Pons (tissue), 1 donor: ENCODE data around the gene CARD18.
"Not testable (repeated sequence)": the region's sequence is repeated elsewhere in the genome, so short reads cannot be mapped to it uniquely, and the experiment has no call there.

Source experiments
- DNase-seq: peaks from one replicate; pipeline ENCODE4 v3.0.0-alpha.2; 2016; ENCODE audit warnings: low spot score

Gene CARD18

DNA sequence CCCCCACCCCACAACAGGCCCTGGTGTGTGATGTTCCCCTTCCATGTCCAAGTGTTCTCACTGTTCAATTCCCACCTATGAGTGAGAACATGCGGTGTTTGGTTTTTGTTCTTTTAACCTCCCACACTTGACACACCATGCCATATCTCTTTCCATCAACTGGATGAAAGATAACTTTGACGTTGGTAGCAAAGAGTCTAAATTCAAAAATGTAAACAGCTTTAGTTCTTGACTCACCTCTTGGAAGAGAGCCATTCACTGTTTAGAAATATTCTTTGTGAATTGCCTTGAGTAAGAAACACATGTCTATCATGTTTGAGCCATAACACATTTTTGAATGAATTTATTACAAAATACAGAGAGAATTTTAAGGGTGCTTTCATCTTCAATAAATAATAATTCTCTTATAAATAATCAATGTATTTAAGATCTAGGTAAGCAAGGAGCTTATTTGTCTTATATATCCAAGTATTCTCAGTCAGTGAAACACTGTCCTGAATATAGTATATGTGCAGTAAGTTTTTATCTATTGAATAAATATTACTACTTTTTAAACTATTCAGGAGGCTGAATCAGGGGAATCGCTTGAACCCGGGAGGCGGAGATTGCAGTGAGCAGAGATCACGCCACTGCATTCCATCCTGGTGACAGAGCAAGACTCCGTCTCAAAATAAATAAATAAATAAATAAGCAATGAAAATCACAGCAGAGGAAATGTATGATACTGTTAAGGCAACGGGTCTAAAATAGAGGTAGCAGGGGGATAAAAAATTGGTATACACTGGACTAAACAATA lies 6.7 kb downstream of the CARD18 start:
- no peak for DNase-seq

DNA sequence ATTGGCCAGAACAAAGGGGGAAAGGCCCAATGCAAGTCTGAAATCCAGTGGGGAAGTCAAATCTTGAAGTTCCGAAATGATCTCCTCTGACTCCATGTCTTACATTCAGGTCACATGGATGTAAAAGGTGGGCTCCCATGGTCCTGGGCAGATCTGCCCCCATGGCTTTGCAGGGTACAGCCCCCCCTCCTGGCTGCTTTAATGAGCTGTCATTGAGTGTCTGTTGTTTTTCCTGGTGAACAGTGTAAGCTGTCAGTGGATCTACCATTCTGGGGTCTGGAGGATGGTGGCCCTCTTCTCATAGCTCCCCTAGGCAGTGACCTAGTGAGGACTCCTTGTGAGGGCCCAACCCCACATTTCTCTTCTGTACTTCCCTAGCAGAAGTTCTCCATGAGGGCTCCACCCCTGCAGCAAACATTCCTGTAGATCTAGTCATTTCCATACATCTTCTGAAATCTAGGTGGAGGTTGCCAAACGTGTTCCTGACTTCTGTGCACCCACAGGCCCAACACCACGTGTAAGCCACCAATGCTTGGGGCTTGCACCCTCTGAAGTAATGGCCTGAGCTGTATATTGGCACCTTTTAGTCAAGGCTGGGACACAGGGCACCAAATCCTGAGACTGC lies 9.3 kb downstream of the CARD18 start:
- no peak for DNase-seq

DNA sequence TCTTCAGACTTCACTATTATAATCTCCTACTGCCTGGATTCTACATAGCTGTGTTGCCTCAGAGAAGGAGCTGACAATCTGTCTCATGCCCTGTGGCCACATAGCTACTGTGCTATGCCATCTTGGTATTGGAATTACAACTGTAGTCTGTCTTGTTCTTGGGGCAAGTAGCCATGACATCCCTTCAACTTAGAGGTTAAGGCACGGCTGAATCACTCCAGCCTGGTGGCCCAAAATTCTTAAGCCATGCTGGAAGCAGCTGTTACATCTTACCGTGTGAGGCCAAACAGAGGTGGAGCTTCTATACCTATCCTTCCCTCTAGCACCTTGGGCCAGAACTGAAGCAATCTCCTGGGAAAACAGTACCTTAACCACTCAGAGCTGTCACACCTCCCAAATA lies 14.8 kb downstream of the CARD18 start:
- DNase-seq, result no peak

DNA sequence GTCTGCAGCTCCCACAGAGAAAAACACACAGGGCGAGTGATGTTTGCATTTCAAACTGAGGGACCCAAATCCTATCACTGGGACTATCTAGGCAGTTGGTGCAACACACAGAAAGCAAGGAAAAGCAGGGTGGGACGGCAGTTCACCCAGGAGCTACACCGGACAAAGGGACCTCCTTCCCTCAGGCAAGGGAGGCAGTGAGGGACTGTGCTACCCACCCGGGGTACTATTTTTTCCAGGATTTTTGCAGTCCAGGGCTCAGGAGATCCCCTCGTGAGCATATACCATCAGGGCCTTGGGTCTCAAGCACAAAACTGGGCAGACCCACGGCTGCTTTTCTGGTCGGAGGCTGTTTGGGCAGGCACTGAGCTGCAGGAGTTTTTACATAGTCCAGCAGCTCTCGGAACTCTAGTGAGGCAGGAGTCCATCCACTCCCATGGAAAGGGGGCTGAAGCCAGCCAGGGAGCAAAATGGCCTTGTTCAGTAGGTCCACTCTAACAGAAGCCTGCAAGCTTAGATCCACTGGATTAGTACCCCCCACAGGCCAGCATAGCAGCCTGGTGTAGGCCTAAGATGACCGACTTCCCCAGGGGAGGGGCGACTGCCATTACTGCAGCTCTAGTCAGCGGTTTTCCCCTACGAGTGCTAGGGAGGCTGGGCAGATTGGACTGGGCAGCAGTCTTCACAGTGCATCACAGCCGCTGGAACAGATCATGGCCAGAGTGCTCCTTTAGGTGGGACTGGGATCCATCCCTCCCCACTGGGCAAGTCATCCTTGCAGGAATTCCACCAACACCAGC lies 28.2 kb downstream of the CARD18 start:
- DNase-seq, result no peak

DNA sequence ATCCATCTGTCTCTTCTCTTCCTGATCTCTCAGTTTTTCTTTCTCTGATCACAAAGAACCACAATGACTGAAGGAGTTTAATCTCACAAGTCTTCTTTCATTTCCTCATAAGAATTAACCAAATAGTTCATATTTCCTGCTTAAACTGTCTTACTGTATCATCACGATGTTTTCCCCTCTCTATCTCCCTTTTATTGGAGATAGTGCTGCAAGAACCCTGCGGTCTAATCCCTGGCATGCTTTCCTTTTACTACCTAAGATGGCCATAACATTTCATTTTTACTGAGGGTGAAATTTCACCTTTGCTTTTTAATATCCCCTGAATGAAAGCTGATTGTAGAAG lies 28.9 kb downstream of the CARD18 start:
- no peak for DNase-seq

DNA sequence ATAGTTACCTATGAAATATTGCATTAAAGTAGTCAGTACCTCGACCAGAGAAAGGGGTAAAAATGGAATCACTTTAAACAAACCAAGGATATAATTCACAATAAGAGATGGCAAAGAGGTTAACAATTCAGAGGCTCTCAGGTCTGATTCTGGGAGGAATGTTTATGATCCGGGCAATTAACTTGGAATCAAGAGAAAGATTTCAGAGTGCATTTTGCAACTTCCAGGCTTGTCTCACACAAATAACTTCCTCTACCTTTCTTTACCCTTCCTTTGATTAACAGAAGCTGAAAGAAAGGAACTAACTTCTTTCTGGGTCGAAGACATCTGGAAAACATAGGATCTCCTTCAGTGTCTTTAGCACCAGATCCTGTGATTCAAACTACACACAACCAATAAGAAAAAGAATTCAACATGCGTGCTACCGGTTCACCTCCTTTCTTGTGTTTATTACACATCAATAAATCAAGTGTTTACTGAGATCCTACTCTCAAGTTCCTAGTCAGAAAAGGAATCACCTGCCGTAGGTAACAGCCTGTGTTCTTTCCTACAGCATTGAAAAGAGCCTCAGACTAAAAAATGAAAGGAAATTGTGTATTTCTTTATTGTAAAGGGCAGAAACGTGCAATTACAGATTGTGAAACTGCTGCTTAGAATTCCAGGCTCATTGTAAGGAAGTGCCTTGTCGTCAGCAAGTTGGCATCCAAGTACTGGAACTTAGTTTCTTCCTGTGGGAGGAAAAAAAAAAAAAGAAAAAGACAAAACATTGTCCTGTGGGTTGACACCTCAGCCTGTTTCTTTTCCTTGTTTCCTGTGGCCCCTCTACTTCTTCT lies 29.5 kb downstream of the CARD18 start:
- DNase-seq, result no peak

DNA sequence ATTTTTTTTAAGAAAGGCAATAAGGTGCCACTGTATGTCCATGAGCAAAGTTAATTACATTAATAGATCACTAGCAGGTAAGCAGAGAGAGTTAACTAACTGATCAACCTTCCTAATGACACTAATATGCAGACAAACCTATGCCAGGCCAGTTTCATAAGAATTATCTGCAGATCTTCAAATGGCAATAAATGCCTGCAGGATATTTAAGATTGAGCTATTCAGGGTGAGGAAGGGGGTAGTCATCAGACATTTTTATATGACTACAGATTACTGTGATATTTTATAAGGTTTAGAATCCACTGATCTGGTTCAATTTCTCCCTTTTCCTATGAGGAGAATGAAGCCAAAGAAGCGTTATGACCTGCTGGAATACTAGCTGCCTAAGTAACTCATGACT lies 30.2 kb downstream of the CARD18 start:
- DNase-seq, result no peak

DNA sequence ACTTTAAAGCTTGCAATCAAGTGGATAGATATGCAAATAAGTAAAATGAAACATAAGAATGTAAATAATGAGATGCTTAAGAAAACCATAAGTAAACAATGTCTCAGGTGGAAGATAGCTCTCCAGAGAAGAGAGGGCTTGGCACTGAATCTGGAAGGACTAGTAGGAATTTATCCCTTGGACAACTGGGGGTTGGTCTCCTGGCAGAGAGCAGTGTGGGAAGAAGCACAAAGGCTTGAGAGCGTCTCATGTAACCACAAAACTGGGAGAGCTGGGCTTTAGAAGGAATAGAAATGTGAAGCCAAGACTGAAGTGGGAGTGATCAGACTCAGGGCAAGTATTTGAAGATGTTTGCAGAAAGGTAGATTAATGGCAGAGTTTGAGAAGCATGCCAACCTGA lies 31.3 kb downstream of the CARD18 start:
- no peak for DNase-seq

DNA sequence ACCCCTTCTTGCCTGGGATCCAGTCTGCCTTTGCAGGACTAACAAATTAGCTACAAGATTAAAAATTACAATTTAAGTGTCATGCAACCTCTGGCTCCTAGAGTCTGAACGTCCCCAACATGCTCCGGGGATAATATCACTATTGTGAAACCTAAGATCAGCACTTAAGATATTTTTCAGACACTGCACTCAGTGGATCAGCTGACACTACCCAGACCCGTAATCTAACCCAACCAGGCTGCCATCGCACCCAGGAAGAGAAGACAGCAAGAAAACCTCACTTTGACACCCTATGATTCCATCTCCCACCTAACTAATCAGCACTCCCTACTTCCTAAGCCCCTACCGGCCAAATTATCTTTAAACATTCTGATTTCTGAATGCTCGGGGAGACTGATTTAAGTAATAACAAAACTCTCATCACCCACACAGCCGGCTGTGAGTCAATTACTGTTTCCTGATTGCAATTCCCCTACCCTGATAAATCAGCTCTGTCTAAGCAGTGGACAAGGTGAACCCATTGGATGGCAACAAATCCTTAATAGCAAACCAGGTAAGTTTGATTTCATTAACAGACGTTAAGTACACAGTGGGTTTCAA lies 32.2 kb downstream of the CARD18 start:
- DNase-seq, result not testable (repeated sequence)

DNA sequence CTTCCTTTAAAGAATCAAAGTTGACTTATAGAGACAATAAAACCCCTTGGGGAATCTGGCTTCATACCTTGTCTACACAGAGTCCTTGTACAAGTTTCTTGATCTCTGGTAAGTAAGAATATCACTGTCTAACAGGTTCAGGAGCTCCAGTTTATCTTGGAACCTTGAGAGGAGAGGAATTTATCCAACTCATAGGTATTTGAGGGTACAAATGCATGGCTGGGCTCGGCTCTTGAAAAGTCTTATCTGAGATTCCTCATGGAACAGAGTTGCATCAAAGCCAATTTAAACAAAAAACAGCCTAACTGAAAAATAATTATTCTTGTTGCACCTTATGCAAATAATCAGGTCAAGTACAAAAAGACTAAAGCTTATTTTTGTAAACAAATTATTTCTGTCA lies 33.4 kb downstream of the CARD18 start:
- DNase-seq, result no peak

DNA sequence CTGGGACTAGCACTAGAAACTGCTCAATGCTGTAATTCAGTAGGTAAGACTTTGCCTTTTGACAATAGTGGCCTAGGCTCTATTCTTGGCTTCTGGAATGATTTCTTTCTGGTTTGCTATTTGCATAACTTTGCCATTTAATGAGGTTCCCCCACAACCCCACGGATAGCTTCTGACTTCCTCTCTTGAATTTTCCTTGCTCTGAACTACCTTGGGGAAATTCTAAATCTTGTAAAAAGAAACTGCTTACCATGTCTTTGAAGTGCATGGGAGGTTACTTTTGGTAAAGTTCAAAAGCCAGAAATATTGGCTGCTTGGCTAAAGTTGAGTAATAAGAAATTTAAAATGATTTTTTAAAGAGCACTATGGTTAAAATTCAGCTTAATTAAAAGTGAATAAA lies 35.3 kb downstream of the CARD18 start:
- no peak for DNase-seq

DNA sequence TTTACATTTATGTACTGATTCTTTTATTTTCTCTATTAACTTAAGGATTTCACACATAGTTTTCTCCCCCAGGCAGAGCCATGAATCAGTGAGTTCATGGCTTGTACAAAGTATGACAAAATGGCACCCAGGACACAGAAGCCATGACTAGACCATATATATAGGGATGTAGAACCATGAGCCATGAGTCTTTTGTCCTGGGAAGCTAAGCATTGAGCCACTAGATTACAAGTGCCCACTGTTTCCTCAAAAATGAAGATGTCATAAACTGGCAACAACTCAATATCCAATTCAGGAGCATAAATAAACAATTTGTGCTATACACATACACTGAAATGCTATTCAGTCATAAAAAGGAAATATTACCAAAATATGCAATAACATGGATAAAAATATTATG lies 36.2 kb downstream of the CARD18 start:
- no peak for DNase-seq

DNA sequence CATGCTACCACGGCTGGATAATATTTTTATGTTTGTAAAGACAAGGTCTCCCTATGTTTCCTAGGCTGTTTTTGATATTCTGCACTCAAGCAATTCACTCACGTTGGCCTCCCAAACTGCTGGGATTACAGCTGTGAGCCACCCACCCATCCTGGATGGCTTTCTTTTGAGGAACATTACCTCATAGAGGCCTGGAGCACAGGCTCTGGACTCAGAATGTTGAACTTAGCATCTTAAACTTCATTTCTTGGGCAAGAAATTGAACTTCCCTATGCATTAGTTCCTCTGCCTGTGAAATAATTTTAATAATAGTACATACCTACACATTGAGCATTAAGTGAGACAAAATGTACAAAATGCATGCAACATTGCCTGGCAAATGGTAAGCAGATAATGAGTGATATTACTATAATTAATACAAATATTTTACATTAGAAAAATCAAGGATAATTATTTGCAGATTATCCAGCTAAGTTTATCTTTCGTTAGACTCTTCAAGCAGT lies 37.4 kb downstream of the CARD18 start:
- DNase-seq, result not testable (repeated sequence)

DNA sequence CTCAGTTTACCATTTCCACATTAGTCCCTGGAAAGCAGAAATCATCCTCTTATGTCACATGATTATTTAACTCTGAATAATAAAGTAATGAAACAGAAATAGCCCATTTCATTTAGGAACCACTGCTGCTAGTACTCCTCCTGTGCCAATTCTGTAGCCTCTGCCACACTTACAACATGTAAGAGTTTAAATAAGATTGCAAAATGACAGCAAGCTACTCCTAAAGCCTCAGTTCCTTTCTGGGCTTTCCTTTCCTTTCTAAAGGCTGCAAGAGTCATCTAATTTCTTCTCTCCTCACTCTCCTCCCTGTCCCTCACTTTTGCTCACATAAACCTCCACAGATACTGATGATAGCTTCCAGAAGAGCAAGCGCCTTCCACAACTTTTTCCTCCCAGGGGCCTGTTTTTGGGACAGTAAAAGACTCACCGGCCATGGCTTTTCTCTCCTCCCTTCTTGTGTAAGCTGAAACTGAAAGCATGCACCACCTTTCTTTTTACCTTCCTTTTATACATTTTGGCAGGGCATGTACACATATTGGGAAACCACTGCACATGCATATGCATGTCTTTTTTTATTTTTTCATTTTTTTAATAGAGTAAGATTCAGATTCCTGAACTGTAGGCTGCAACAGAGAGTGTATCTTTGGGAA lies 38.5 kb downstream of the CARD18 start:
- DNase-seq, result no peak

DNA sequence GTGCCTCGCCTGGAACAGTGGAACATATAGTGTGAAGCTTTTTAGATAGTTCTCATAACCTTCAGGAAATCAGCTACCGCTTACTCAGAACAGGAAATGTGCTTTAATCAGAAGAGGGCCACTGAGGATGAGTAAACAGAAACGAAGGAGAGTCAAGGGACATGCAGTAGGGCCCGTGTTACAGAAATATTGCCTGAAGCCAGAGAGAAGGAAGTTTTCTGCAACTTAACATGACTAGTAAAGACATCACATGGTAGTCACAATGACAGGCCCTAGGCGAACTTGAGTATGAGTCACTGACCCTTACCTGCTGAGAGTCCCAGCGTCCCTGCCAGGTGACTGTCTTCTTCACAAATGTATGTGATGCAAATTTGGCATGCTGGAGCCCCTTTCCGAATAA lies 39.4 kb downstream of the CARD18 start:
- no peak for DNase-seq

DNA sequence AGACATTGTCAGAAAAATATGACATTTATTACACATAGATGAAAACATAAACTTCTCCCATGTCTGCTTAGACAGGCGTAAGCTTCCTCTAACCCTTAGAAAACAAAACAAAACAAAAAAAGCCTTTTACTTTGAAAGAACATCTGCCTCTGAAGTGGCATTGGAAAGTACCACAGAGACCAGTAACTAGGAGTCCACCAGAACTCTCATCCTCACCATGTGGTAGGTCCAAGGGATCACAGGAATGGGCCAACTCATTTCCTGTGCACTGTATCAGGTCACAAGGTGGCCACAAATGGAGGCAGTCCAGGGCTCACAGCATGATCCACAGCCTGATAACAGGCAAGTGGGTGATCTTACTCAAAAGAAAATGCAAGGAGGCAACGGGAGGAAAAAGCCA lies 40.0 kb downstream of the CARD18 start:
- DNase-seq, result not testable (repeated sequence)

DNA sequence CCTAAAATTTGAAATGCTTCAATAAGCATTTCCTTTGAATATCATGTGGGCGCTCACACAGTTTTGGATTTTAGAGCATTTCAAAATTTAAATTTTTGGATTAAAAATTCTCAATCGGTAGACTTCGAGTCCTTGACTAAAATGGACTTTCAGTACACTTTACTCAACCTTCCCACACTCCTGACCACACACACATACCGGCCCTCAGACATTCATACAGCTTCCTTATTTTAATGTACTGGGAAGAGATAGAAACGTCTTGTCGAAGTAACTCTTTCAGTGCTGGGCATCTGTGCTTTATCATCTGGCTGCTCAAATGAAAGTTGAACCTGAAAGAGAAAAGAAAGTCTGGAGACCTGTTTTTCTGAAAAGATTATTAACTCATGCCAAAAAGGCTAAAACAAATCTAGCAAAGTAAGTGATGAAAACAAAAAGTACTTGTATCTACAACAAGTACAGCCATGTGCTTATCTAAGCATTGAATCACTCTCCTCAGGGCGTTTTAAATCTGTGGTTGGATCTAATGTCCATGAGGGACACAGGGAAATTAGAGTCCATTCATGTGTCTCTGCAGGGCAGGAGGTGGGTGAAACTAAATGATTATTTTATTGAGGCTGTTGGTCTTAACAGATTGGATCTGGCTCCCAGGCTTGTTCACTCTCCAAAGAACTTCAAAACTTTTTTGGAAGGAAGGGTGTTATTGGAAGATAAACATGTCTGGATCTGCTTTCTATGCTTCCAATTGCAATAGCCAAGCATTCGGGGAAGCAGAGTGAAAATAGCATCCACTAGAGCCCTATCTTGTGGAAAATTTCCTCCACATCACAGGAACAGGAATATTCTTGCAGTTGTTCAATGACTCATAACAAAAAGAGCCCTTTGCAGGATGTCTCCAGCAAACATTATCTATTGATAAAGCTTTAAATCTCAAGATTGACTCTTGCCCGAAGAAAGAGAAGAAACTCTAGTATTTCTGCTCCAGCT lies 47.0 kb downstream of the CARD18 start:
- DNase-seq, result no peak
